ENCODE measurements around the gene MACROD1. TPM values are rescaled to one million over a fixed set of nuclear protein-coding genes. Genes with fewer than 3 reads are reported as not detected.

Gene MACROD1
- total and polyA plus RNA-seq, 9 of the 15 experiments (the other 6 are each of a cell fraction or from before 2014, with no cell fraction given), result 1.1 to 60.0 (median 26.4) TPM

DNA sequence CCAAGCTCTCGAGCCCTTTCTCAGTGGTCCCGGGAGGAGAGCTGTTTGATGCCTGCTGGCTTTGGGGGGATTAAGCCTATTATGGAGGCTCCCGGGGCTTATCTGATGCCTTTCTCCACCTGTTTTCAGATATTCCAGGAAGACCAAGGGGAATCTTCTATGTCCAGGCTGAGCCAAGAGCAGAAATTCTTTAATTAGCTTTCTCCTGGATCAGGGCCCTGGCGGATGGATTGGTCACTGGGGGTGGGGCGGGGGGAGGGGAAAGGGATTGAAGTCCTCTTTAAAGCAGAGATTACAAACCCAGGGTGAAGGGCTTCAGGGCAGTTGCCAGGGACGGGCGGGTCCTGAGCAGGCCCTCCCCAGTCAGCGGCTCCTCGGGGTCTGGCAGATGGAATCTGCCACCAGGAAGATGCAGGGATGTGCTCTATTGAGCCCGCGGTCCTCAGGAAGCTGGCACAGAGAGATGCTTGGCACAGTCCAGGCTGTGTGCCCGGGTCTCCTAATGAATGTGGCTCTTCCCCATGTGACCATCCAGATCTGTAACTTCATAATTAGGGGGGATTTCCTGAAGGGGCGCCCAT lies 33.6 kb downstream of the MACROD1 start:
- no peaks in the 10 kb centered on the region for H3K36me3 ChIP-seq (ENCODE audit: control insufficient read depth, insufficient read depth, low read length)
- intact Hi-C loops (cut with micrococcal nuclease), result no loop called here
- BruUV-seq (replicated peaks), result no TSS peak
- no peak overlapping the region for H3K9ac ChIP-seq (ENCODE audit: insufficient read depth in 1 of 2, low read depth in 2 of 2, low read length in 2 of 2)
- peaks cover 0 to 32% of the 10 kb centered on the region in 2 experiments; a peak in 1 of 5 replicates for H3K4me1 ChIP-seq (replicated peaks in 1 of 2; ENCODE audit: control insufficient read depth in 2 of 2, insufficient read depth in 2 of 2, low read length in 2 of 2)
- H4K20me1 ChIP-seq (replicated peaks; ENCODE audit: control insufficient read depth, insufficient read depth, low read length), result peaks cover 46% of the 10 kb centered on the region
- DNase-seq (ENCODE audit: extremely low read depth in 1 of 4, low spot score in 3 of 4) (no peak), FAIRE-seq (no peak), ATAC-seq (no peak)
- no peak overlapping the region for H3K27ac ChIP-seq (ENCODE audit: extremely low read depth, low read depth, low read length)
- ChIA-PET CTCF (ENCODE audit: low intra/inter-chr PET ratio) (no interaction called here), POLR2A (interaction anchor here (0.7 to 1.5 kb wide), 4 partner anchors 11 to 75 kb away, joined by 3 to 5 read pairs (median 4); no protein-coding TSS in a partner anchor)
- H3K27me3 ChIP-seq (ENCODE audit: control insufficient read depth in 2 of 2, insufficient read depth in 2 of 2, low read length in 2 of 2), result no peaks in the 10 kb centered on the region
- TF ChIP-seq PPARD (CRISPR knock-in tag; IDR thresholded peaks at IDR 0.05) (no peak), ZNF134 (CRISPR knock-in tag; conservative IDR thresholded peaks at IDR 0.05) (no peak)
- WGBS (ENCODE audit: insufficient coverage, low coverage, missing lambda C conversion rate), result 64% methylated on average over 12 of the region's 13 CpGs
- in situ Hi-C loops (cut with MboI), result no loop called here
- no peak overlapping the region for H3K4me3 ChIP-seq
- H3K9me1 ChIP-seq (ENCODE audit: control insufficient read depth, insufficient read depth, low read length), result peaks cover 8% of the 10 kb centered on the region
- H3K4me2 ChIP-seq (ENCODE audit: insufficient read depth, low read length), result no peak overlapping the region
- no peak overlapping the region for H2AFZ ChIP-seq (ENCODE audit: low read depth, low read length)
- H3K9me3 ChIP-seq (replicated peaks; ENCODE audit: control insufficient read depth, insufficient read depth, low read depth, low read length), result no peaks in the 10 kb centered on the region
- no peaks in the 10 kb centered on the region for H3K79me2 ChIP-seq (ENCODE audit: control insufficient read depth, insufficient read depth, low read length)

DNA sequence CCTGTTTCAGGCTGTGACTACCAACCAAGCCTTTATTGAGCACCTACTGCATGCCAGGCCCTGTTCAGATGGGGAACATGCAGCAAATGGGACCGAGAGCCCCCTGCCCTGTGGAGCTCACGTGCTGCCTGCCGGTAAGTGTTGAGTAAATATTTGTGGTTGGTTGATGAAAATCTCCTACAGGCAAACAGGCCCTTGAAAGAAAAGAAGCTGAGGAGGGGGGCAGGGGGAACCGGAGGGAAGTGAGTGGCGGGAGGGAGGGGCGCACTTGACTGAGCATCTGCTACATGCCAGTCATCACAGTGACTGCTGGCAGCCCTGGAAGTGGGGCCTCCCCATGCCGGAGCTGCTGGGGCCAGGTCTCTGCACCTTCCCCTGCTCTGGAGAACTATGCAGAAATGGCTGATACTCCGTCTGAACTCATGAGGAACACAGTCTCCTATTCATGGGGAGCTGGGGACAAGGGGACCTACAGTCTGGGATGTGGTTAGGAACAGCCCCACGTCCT lies 34.2 kb downstream of the MACROD1 start:
- POLR2A ChIA-PET, result interaction anchor here (0.7 to 1.2 kb wide), 3 partner anchors 11 to 75 kb away, joined by 3 to 5 read pairs (median 4); no protein-coding TSS in a partner anchor
- Histone ChIP-seq H3K9ac (ENCODE audit: insufficient read depth in 1 of 2, low read depth in 2 of 2, low read length in 2 of 2) (no peak overlapping the region), H3K36me3 (ENCODE audit: control insufficient read depth, insufficient read depth, low read length) (no peaks in the 10 kb centered on the region), H4K20me1 (replicated peaks; ENCODE audit: control insufficient read depth, insufficient read depth, low read length) (peaks cover 46% of the 10 kb centered on the region), H3K27ac (ENCODE audit: extremely low read depth, low read depth, low read length) (no peak overlapping the region), H3K9me3 (replicated peaks; ENCODE audit: control insufficient read depth, insufficient read depth, low read depth, low read length) (no peaks in the 10 kb centered on the region), H3K4me3 (no peak overlapping the region), H3K27me3 (ENCODE audit: control insufficient read depth in 2 of 2, insufficient read depth in 2 of 2, low read length in 2 of 2) (no peaks in the 10 kb centered on the region), H3K4me2 (ENCODE audit: insufficient read depth, low read length) (no peak overlapping the region), H3K9me1 (ENCODE audit: control insufficient read depth, insufficient read depth, low read length) (peaks cover 8% of the 10 kb centered on the region), H3K79me2 (ENCODE audit: control insufficient read depth, insufficient read depth, low read length) (no peaks in the 10 kb centered on the region), H2AFZ (ENCODE audit: low read depth, low read length) (no peak overlapping the region), H3K4me1 (replicated peaks in 1 of 2; ENCODE audit: control insufficient read depth in 2 of 2, insufficient read depth in 2 of 2, low read length in 2 of 2) (peaks cover 0 to 34% of the 10 kb centered on the region in 2 experiments; a peak in 2 of 5 replicates)
- no peak for DNase-seq (ENCODE audit: extremely low read depth in 1 of 4, low spot score in 3 of 4)
- WGBS (ENCODE audit: insufficient coverage, low coverage, missing lambda C conversion rate), result 50% methylated on average over 6 of the region's 9 CpGs
- TF ChIP-seq, protein P1, sequence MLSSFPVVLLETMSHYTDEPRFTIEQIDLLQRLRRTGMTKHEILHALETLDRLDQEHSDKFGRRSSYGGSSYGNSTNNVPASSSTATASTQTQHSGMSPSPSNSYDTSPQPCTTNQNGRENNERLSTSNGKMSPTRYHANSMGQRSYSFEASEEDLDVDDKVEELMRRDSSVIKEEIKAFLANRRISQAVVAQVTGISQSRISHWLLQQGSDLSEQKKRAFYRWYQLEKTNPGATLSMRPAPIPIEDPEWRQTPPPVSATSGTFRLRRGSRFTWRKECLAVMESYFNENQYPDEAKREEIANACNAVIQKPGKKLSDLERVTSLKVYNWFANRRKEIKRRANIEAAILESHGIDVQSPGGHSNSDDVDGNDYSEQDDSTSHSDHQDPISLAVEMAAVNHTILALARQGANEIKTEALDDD (IDR thresholded peaks at IDR 0.05), result no peak
- TF ChIP-seq RBM34 (IDR thresholded peaks at IDR 0.05; ENCODE audit: borderline replicate concordance, insufficient read depth, low read length) (no peak), HMG20A (CRISPR knock-in tag; conservative IDR thresholded peaks at IDR 0.05) (no peak), EP400 (IDR thresholded peaks at IDR 0.05) (no peak)
- no TSS peak for BruUV-seq (replicated peaks)
- ATAC-seq, result no peak
- FAIRE-seq, result no peak
- CTCF ChIA-PET (ENCODE audit: low intra/inter-chr PET ratio), result no interaction called here
- in situ Hi-C loops (cut with MboI), result no loop called here
- intact Hi-C loops (cut with micrococcal nuclease), result no loop called here
